Brain microvascular endothelial cell (primary cell): ENCODE measurements around the gene ATXN10.

Experiments
- DNase-seq: peaks from one replicate; pipeline ENCODE4 v3.0.0-alpha.2; 2020
- H3K27ac ChIP-seq: fragments of 250-450 bp; sonication (Bioruptor Pico); 2 replicates; pipeline ENCODE4 v1.5.1; 2020; ENCODE audit warnings: mild to moderate bottlenecking, moderate library complexity
- H3K27me3 ChIP-seq: fragments of 250-450 bp; sonication (Bioruptor Pico); replicated peaks from 2 replicates; pipeline ENCODE4 v1.5.1; 2020; ENCODE audit warnings: mild to moderate bottlenecking
- H3K36me3 ChIP-seq: fragments of 250-450 bp; sonication (Bioruptor Pico); replicated peaks from 2 replicates; pipeline ENCODE4 v1.5.1; 2020; ENCODE audit warnings: mild to moderate bottlenecking
- H3K4me3 ChIP-seq: 2 replicates; pipeline ENCODE4 v1.5.1; 2011; ENCODE audit warnings: low read depth, mild to moderate bottlenecking, control low read depth, low read length, moderate library complexity
- CTCF ChIP-seq: IDR thresholded peaks from 2 replicates; pipeline ENCODE4 v1.5.1; 2011; ENCODE audit warnings: low read depth, mild to moderate bottlenecking, moderate library complexity, low read length, control low read depth, inconsistent platforms; ENCODE audit errors: missing control alignments
- in situ Hi-C: cut with HindIII; loops from 2 replicates; pipeline ENCODE4 v1.10.0; 2017; ENCODE audit warnings: low sequenced_read_pairs, low pct_ligation_motif_present

The ATXN10 gene

GRCh38 chr22:45832180-45832579, 160.5 kb downstream of the ATXN10 start:
- no peak overlapping the region for H3K27ac ChIP-seq
- no peak for DNase-seq
- TF ChIP-seq CTCF, result peak; percentile 38
- no peaks in the 10 kb centered on the region for H3K27me3 ChIP-seq
- in situ Hi-C loops, result no loop called here
- no peaks in the 10 kb centered on the region for H3K36me3 ChIP-seq
- H3K4me3 ChIP-seq, result no peak overlapping the region

GRCh38 chr22:45832959-45833580, 161.4 kb downstream of the ATXN10 start:
- no peak for DNase-seq
- Histone ChIP-seq H3K27me3 (no peaks in the 10 kb centered on the region), H3K27ac (no peak overlapping the region), H3K4me3 (no peak overlapping the region), H3K36me3 (no peaks in the 10 kb centered on the region)
- TF ChIP-seq CTCF, result no peak
- in situ Hi-C loops, result no loop called here

- DNase-seq, result no peak
- H3K27ac ChIP-seq, result no peak overlapping the region
- no peaks in the 10 kb centered on the region for H3K27me3 ChIP-seq
- in situ Hi-C loops, result no loop called here
- H3K4me3 ChIP-seq, result no peak overlapping the region
- no peak for TF ChIP-seq CTCF
- H3K36me3 ChIP-seq, result no peaks in the 10 kb centered on the region
These were observed 162.0 kb downstream of the ATXN10 start for GRCh38 chr22:45833613-45834012.

GRCh38 chr22:45834241-45834640, 162.6 kb downstream of the ATXN10 start:
- Histone ChIP-seq H3K27ac (no peak overlapping the region), H3K27me3 (no peaks in the 10 kb centered on the region), H3K36me3 (no peaks in the 10 kb centered on the region), H3K4me3 (no peak overlapping the region)
- in situ Hi-C loops, result no loop called here
- no peak for DNase-seq
- TF ChIP-seq CTCF, result no peak

GRCh38 chr22:45834795-45835194, 163.2 kb downstream of the ATXN10 start:
- Histone ChIP-seq H3K36me3 (no peaks in the 10 kb centered on the region), H3K27me3 (no peaks in the 10 kb centered on the region), H3K4me3 (no peak overlapping the region), H3K27ac (no peak overlapping the region)
- DNase-seq, result no peak
- TF ChIP-seq CTCF, result no peak
- in situ Hi-C loops, result no loop called here
